Hematopoietic multipotent progenitor cell treated with erythropoietin and hydrocortisone succinate and interleukin-3 and kit ligand, for 15 days (in vitro differentiated cells): ENCODE measurements around the gene RAMAC.
"Not testable (repeated sequence)": the region's sequence is repeated elsewhere in the genome, so short reads cannot be mapped to it uniquely, and the experiment has no call there.

Source experiments
- DNase-seq: peaks from one replicate; pipeline ENCODE4 v3.0.0-alpha.2; 2015; ENCODE audit warnings: low spot score

Gene RAMAC

GRCh38 chr15:82968066-82968465, 17.9 kb upstream of the RAMAC start:
- no peak for DNase-seq

DNA sequence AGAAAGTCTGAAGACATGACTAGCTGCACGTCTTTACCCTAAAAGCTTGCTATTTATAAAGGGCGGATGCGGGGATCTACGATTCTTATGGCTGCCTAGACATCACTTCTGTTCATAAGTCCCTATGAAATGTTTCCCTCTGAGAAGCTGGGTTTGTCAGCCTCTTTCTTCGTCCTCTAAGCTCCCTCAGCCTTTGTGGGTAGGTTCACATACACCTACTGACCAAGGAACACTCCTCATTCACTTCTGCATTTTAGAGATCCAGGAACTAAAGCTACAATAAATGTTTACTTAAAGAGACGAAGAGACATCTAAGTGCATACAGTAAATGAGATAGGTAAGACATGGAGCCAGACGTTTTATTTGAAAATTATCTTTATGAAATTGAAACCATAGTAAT, 16.7 kb upstream of the RAMAC start:
- DNase-seq = no peak

DNA sequence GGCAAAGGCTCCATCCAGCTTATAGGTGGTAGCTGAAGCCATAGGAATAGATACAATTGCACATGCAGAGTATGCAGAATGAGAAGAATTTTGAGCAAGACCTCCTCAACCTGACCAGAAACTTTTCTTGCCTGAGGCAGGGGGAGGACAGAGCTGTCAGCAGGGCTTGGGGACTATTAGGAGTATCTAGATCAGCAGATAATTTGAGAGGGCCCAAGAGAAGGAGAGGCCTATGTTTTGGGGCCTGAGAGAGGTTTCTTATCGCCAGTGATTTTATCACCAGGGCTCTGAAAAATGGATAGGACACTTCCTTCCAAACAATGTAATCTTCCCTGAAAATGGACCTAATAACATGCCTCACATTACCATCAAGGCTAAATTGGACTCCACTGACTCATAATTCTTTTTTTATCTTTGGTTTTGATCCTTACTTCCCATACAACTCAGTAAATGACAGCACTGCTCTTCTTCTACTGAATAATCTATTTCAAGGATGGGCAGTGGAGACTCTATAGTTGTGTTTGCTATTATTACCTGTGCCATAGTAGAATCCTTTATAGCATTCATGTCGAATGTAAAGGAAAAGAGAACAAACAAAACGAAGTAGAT, 15.8 kb upstream of the RAMAC start:
- no peak for DNase-seq

- no peak for DNase-seq
Measured at GRCh38 chr15:82970696-82971095, 15.3 kb upstream of the RAMAC start.

- DNase-seq = no peak
Measured at GRCh38 chr15:82971218-82971984, 14.6 kb upstream of the RAMAC start.

DNA sequence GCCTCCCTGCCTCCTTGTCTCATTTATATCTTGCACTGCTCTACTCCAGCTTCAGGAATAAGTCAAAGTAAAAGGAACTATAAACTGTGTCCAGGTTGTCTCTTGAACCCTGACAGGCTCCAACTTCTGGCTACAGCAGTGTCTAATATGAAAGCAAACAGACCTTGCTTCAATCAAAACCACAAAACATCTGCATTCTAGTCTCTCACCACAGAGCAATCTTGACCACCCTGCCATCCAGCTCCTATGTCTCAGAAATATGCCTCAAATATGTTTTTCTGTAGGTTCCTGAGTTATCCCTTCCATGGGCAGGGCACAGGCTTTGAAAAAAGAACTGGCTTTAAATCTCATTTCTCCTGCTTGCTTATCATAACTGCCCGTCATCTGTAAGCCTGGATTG, 13.0 kb upstream of the RAMAC start:
- DNase-seq = no peak

GRCh38 chr15:82977076-82977475, 8.9 kb upstream of the RAMAC start:
- no peak for DNase-seq

GRCh38 chr15:82978438-82978837, 7.6 kb upstream of the RAMAC start:
- no peak for DNase-seq

DNA sequence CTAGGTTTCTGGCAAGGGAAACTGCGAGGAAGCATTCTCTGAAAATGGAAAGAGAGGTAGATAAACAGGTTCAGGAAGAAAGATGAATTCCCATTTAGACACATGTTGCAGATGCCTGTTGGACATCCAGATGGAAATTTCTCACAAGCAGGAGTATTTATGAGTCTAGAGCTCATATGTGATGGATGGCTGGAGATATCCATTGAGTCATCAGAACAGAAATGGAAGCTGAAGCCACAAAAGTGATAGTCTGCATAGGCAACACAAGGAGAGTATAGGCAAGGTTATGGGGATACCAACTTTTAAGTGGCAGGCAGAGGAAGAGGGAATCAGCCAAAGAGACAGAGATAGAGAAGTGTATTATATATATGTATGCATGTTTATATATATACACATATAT, 6.3 kb upstream of the RAMAC start:
- no peak for DNase-seq

DNA sequence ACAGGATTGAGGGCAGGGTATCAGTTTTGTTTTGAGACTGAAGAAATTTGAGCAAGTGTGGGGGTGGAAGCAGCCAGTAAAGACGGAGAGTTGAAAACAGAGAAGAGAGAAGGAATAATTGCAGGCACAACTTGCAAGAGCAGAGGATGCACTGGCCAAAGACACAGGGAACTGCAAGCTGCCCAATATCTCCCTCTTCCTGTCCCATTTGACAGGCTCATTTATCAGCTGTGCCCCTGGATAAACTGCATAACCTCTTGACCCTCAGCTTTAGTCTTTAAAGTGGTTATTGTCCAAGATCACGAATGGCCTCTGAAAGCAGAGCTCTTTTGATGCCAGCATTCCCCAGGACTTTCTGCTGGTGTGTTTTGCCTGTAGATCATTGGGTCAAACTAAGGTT, 5.0 kb upstream of the RAMAC start:
- DNase-seq = no peak

DNA sequence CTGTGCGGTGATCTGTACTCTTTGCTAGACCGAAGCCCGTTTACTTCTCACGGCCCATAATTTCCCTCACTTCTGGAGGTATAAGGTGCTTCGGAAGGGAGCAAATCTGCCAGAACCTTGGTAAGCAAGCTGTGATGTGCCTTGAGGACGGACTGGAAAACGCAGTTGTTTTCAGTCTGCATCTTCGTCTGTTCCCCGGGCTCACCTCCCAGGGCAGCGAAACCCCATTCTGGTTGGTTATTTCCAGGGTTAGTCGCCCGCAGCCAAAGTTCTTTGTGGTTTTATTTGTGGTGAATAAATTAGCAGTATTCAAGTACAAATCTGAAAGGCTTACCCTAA, 401 bp downstream of the RAMAC start:
- DNase-seq = peak; percentile 44

DNA sequence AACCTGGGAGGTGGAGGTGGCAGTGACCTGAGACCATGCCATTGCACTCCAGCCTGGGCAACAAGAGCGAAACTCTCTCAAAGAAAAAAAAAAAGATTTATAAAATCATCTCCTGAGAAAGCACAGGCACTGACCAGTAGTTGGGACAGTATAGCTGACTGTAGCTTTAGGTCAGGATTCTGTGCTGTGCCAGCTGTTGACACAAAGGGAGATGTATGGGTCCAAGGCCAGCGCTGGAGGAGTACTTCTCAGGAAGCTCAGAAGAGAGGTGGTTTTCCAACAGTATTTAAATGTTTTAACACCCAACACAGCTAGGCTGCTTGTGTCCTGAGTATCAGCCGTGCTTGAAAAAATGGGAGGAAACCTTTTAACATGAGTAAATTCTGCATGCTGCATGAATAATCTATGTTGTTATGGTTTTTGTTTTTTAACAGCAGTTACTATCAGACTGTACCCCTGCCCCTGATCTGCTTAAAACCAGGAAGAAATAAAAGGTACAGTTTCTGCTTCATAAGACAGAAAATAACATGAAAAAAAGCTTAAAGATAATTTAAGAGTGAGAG, 6.5 kb downstream of the RAMAC start:
- no peak for DNase-seq

DNA sequence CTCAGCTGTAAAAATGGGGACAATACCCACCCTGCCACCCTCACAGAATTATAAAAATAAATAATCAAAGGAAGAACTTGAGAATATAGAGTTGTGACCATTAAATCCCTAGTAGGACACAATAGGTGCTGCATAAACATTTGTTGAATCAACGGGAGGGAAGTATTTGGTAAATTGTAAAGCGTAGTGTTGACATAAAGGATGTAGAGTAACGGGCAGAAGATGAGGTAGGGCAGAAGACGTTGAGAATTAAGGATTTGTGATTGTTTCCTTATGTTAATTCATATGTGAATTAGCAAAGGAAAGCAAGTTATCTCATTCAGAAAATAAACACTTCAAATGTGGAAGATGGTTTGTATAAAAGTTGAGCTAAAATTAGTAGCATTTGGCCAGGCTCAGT, 7.1 kb downstream of the RAMAC start:
- no peak for DNase-seq

- DNase-seq = no peak
Measured at GRCh38 chr15:82995076-82995475, 9.1 kb downstream of the RAMAC start.

DNA sequence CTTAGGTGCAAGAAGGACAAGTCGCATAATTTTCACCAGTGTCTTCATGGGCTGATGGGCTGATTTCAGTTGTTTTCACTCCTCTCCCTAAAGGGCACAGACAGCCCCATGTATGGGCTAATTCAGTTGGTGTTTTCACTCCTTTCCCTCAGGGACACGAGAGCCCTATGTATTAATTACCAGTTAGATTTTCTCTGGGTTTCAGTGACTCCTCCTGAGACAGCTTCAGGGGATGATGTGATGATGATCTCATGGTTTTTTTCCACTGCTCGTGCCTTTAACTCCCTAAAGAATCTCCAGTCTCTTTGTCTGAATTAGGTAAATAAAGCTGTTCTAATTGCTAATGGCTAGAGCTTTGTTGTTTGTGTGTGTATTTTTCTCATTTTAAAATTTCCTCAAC, 9.9 kb downstream of the RAMAC start:
- no peak for DNase-seq

DNA sequence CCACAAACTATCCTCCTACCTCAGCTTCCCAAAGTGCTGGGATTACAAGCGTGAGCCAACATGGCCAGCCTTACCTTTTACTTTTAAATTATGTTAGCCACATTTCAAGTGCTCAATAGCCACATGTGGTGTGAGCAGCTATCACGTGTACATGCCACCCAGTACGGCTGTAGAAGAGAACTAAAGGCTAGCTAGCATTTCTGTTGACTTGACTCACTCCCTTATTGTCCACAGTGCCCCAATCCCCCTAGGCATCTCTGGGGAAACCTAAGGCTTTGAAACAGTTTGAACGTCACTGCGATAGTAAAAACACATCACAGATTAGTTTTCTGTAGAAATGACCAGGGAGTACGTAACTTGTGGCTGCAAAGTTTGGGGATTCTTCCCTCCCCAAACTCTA, 13.4 kb downstream of the RAMAC start:
- no peak for DNase-seq

DNA sequence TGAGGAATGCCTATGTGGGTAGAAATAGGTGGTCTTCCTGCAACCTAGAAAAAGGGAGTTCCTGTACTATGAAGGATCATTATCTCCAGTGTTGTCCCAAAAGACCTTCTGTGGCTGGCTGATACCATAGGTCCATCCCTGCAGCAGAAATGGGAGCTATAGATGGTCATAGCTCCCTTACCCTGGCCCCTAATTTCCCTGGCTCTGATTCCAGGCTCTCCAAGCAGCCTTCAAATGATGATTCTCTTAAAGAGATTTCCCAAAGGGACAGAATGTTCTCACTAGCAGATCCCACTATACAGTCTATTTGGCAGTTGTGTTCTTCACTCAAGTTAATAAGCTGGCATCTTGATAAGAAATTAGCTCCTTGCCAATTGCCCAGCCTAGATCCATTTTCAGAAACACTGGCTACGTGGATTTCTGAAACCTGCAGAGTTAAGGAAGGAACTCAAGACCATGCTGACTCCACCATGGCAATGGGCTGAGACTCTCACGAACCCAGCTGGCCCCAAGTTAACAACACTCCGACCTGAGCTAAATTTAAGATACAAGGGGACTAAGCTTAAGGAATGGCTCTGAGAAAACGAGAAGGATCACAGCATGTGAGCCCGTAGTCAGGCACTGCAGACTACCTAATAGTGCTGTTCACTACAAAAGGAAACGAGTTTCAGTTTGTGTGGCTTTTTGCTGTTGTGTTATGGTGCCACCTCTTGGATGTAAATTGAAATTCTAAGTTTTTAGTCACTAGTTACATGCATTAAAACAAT, 14.1 kb downstream of the RAMAC start:
- DNase-seq = peak; percentile 85

DNA sequence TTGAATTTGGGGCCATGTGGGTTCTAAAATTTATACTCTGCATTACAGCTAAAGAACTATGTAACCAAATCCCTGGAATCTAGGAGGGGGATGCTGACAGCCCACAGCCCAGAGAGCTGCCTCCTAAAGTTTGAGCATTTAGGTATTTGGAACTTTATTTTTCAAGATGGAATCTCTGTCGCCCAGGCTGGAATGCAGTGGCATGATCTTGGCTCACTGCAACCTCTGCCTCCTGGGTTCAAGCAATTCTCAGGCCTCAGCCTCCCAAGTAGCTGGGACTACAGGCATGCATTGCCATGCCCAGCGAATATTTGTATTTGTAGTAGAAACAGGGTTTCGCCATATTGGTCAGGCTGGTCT, 14.6 kb downstream of the RAMAC start:
- DNase-seq = not testable (repeated sequence)

DNA sequence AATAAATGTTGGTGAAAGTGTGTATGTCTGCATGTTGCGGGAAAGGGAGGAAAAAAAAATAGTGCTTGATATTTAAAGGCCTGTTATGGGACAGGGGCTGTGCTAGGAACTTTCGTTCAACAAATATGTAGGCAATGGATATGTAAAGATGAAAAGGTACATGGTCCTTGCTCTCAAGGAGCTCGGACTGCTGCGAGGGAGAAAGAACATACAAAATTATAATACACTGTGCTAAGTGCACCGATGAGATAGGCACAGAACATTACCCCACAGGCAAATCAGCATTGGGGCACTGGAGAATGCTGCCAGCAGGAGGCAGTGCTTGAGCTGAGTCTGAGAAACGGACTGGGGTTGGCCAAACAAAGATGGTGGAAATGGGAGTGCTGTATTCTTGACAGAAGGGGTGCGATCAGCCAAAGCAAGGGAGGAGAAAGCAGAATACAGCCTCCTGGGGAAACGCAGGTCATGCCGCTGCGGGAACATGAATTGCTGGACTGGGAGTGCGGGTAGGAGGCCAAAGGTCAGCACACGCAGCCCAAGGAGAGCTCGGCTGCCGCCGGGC, 24.8 kb downstream of the RAMAC start:
- peak; percentile 82 for DNase-seq

DNA sequence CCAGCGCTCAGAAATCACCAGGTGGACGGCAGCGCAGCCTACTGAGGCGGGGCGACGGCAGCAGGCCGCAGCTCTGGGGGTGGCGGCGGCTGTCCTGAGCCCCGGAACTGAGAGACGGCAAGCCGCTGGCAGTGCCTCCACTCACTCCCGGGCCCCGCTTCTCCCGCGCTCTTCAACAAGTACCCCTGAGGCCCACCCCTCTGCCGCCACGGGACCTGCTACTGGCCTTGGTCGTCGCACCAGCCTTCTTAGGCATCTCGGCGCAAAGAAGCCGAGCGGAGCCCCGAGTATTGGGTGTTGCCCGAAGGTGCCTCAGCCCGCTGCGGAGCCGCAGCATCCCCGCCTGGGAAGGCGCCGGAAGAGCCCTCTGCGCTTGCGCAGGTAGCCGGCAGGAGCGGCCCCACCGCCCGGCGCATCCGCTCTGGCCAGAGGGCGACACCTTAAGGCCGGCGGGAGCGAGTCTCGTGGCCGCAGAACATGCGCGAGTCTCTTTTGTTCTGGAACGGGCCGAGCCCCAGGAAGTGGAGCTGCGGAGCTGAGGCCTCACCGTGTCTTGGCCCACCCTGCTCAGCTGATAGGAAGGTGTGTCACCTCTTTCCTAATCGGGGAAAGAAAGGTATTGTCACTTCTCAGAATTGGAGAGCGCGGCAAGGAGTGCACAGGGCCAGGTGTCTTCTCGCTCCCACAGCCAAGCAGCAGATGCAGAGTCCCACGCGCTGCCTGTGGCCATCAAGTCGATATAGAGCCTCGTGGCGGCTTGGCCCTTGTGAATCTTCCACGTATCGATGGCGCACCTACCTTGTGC, 25.5 kb downstream of the RAMAC start, which contains the start of gene C15orf40:
C15orf40 (minus strand) TSS at position 369 of the 805 bp plus-strand sequence; CDS start at position 337, 32 bp downstream.
- peak; percentile 92 for DNase-seq

DNA sequence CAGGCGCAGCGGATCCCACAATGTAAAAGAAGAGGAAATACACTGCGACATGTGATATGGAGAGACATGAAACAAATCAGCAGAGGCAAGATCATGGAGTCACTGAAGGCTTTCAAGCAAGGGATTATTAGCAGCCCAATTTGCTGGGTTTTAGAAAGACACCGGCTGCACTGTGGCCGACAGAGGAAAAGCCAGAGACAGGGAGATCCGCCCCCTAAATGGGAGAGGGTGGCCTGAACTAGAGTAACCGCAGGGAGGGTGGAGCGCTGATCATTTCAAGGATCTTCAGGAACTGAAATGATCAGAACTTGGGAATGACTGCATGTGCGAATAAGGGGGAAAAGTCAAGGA, 26.0 kb downstream of the RAMAC start:
- no peak for DNase-seq

DNA sequence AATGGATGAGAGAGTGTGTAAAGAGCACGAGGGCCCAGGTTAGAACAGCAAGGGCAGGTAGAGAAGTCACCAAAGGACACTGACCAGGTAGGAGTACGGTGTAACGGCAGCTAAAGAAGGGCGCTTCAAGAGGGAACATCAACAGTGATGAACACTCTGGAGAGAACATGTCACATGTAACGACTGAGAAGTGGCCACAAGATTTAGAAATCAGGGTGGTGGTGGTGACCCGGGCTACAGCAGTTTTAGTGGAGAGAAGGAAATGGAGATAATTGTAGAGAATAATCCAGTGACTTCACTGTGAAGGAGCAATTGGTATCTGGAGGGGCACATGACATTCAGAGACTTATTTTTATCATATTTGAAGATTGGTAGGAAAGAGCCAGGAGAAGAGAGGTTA, 26.6 kb downstream of the RAMAC start:
- DNase-seq = no peak
